ENCODE measurements around the gene CELF1.
"Not testable (repeated sequence)": the region's sequence is repeated elsewhere in the genome, so short reads cannot be mapped to it uniquely, and the experiment has no call there.

CELF1 gene

GRCh38 chr11:47572715-47573255 is 19.9 kb upstream of the CELF1 start:
- no peak for DNase-seq

- no peak for DNase-seq
These were observed 19.0 kb upstream of the CELF1 start for GRCh38 chr11:47571895-47572294.

GRCh38 chr11:47571357-47571729 is 18.4 kb upstream of the CELF1 start:
- DNase-seq, result no peak

GRCh38 chr11:47570651-47571356 is 17.9 kb upstream of the CELF1 start:
- no peak for DNase-seq

GRCh38 chr11:47569646-47570045 is 16.7 kb upstream of the CELF1 start:
- no peak for DNase-seq

GRCh38 chr11:47566149-47566698 is 13.3 kb upstream of the CELF1 start:
- no peak for DNase-seq

GRCh38 chr11:47565340-47566148 is 12.6 kb upstream of the CELF1 start, which contains the start of gene PTPMT1:
TSS of gene PTPMT1 (plus strand) at chr11:47565599. CDS start at chr11:47565623, 24 bp downstream.
- DNase-seq, result no peak

GRCh38 chr11:47564933-47565339 is 12.0 kb upstream of the CELF1 start:
- no peak for DNase-seq

GRCh38 chr11:47564366-47564765 is 11.4 kb upstream of the CELF1 start:
- DNase-seq, result not testable (repeated sequence)

- DNase-seq, result not testable (repeated sequence)
These were observed 9.5 kb upstream of the CELF1 start for GRCh38 chr11:47562393-47562792.

- DNase-seq, result no peak
These were observed 7.5 kb upstream of the CELF1 start for GRCh38 chr11:47560426-47560825.

GRCh38 chr11:47558695-47559094 is 5.8 kb upstream of the CELF1 start:
- no peak for DNase-seq

GRCh38 chr11:47557004-47557403 is 4.1 kb upstream of the CELF1 start:
- not testable (repeated sequence) for DNase-seq

- no peak for DNase-seq
These were observed 443 bp upstream of the CELF1 start for GRCh38 chr11:47553406-47553743.

- DNase-seq, result no peak
These were observed 821 bp downstream of the CELF1 start for GRCh38 chr11:47552056-47552565.

GRCh38 chr11:47551086-47551485 is 1.8 kb downstream of the CELF1 start:
- no peak for DNase-seq

- no peak for DNase-seq
These were observed 2.5 kb downstream of the CELF1 start for GRCh38 chr11:47550288-47551047.

GRCh38 chr11:47546274-47546673 is 6.7 kb downstream of the CELF1 start:
- not testable (repeated sequence) for DNase-seq

GRCh38 chr11:47545298-47545697 is 7.6 kb downstream of the CELF1 start:
- DNase-seq, result no peak

GRCh38 chr11:47541070-47541469 is 11.9 kb downstream of the CELF1 start:
- DNase-seq, result no peak

- no peak for DNase-seq
These were observed 13.3 kb downstream of the CELF1 start for GRCh38 chr11:47539681-47540039.

- no peak for DNase-seq
These were observed 14.0 kb downstream of the CELF1 start for GRCh38 chr11:47538741-47539565.
